HEK293 (cell line): ENCODE measurements around the gene TRIM29.

Experiments
- CTCF ChIA-PET: fragments of 350-600 bp; formaldehyde crosslinking; extraction: SDS; loops from one replicate; lab custom pipeline; 2021; ENCODE audit warnings: antibody characterized with exemption; lab: Yijun Ruan, JAX
- POLR2A ChIA-PET: fragments of 300-600 bp; formaldehyde crosslinking; extraction: SDS; loops from one replicate; lab custom pipeline; 2020; ENCODE audit warnings: antibody characterized with exemption, inconsistent platforms; lab: Yijun Ruan, JAX
- H3K27ac ChIP-seq: fragments of 200-500 bp; sonication (Bioruptor generic); 2 replicates; pipeline ENCODE4 v1.5.1; 2014; ENCODE audit warnings: low read depth, low read length, control low read depth, inconsistent platforms; ENCODE audit errors: extremely low read depth
- H3K36me3 ChIP-seq, 2 experiments: fragments of 200-500 bp in 1 of 2; sonication (Bioruptor generic) in 1 of 2; 1 replicate in 1 of 2; 2 replicates in 1 of 2; pipeline ENCODE4 v1.5.1; 2014 to 2017; ENCODE audit warnings: inconsistent platforms in 2 of 2, low read length in 2 of 2; ENCODE audit not compliant: control insufficient read depth in 2 of 2, insufficient read depth in 1 of 2
- H3K4me1 ChIP-seq: fragments of 200-500 bp; sonication (Bioruptor generic); 2 replicates; pipeline ENCODE4 v1.5.1; 2014; ENCODE audit warnings: mild to moderate bottlenecking, low read length, inconsistent platforms; ENCODE audit not compliant: control insufficient read depth, insufficient read depth
- H3K4me3 ChIP-seq: 2 replicates; pipeline ENCODE4 v1.5.1; 2011; ENCODE audit warnings: low read depth, mild to moderate bottlenecking, control low read depth, low read length, moderate library complexity
- H3K9me3 ChIP-seq: fragments of 200-500 bp; sonication (Bioruptor generic); 2 replicates; pipeline ENCODE4 v1.5.1; 2014; ENCODE audit warnings: low read depth, low read length, inconsistent platforms; ENCODE audit not compliant: control insufficient read depth, insufficient read depth
- BCL11A ChIP-seq: fragments of 450-650 bp; formaldehyde crosslinking; IDR thresholded peaks from 2 replicates; pipeline ENCODE4 v1.5.1; 2016; ENCODE audit warnings: low read depth, missing biosample characterization, missing genetic modification characterization
- EGR2 ChIP-seq: fragments of 450-650 bp; formaldehyde crosslinking; IDR thresholded peaks from 2 replicates; pipeline ENCODE4 v1.5.1; 2016; ENCODE audit warnings: low read depth, missing biosample characterization, missing genetic modification characterization
- HOXD13 ChIP-seq: sonication (generic); formaldehyde crosslinking; IDR thresholded peaks from 2 replicates; pipeline ENCODE4 v1.8.0; 2022; ENCODE audit warnings: missing genetic modification reagents, borderline replicate concordance
- RBAK ChIP-seq: fragments of 450-650 bp; formaldehyde crosslinking; IDR thresholded peaks from 2 replicates; pipeline ENCODE4 v1.5.1; 2016; ENCODE audit warnings: missing biosample characterization, missing genetic modification characterization
- SETDB1 ChIP-seq: IDR thresholded peaks from one replicate; pipeline ENCODE4 v1.6.1; 2017; ENCODE audit warnings: mild to moderate bottlenecking, low read length, moderate library complexity, mixed read lengths; ENCODE audit not compliant: insufficient read length
- ZBTB48 ChIP-seq: fragments of 450-650 bp; formaldehyde crosslinking; IDR thresholded peaks from 2 replicates; pipeline ENCODE4 v1.5.1; 2016; ENCODE audit warnings: missing biosample characterization, missing genetic modification characterization
- ZBTB7A ChIP-seq: fragments of 450-650 bp; formaldehyde crosslinking; IDR thresholded peaks from 2 replicates; pipeline ENCODE4 v1.5.1; 2016; ENCODE audit warnings: low read depth, missing biosample characterization, missing genetic modification characterization
- ZNF121 ChIP-seq: fragments of 450-650 bp; formaldehyde crosslinking; IDR thresholded peaks from 2 replicates; pipeline ENCODE4 v1.5.1; 2016; ENCODE audit warnings: missing biosample characterization, missing genetic modification characterization
- ZNF138 ChIP-seq: fragments of 450-650 bp; formaldehyde crosslinking; IDR thresholded peaks from 2 replicates; pipeline ENCODE4 v1.5.1; 2016; ENCODE audit warnings: missing biosample characterization, missing genetic modification characterization, borderline replicate concordance
- ZNF211 ChIP-seq: fragments of 450-650 bp; formaldehyde crosslinking; IDR thresholded peaks from 2 replicates; pipeline ENCODE4 v1.5.1; 2016; ENCODE audit warnings: low read depth, missing biosample characterization, missing genetic modification characterization
- ZNF311 ChIP-seq: fragments of 450-650 bp; formaldehyde crosslinking; IDR thresholded peaks from 2 replicates; pipeline ENCODE4 v1.5.1; 2017; ENCODE audit warnings: missing biosample characterization, missing genetic modification characterization, borderline replicate concordance
- ZNF324 ChIP-seq: fragments of 450-650 bp; formaldehyde crosslinking; IDR thresholded peaks from 2 replicates; pipeline ENCODE4 v1.5.1; 2016; ENCODE audit warnings: missing biosample characterization, missing genetic modification characterization
- ZNF366 ChIP-seq: fragments of 450-650 bp; formaldehyde crosslinking; conservative IDR thresholded peaks from 2 replicates; pipeline ENCODE4 v1.5.1; 2016; ENCODE audit warnings: missing biosample characterization, missing genetic modification characterization
- ZNF404 ChIP-seq: fragments of 450-650 bp; formaldehyde crosslinking; IDR thresholded peaks from 2 replicates; pipeline ENCODE4 v1.5.1; 2017; ENCODE audit warnings: missing biosample characterization, missing genetic modification characterization
- ZNF521 ChIP-seq: fragments of 450-650 bp; formaldehyde crosslinking; IDR thresholded peaks from 2 replicates; pipeline ENCODE4 v1.5.1; 2017; ENCODE audit warnings: missing biosample characterization, mild to moderate bottlenecking, missing genetic modification characterization
- ZNF596 ChIP-seq: fragments of 450-650 bp; IDR thresholded peaks from 2 replicates; pipeline ENCODE4 v1.5.0; 2018; ENCODE audit warnings: missing biosample characterization, mild to moderate bottlenecking, missing genetic modification characterization, moderate library complexity
- ZNF623 ChIP-seq: fragments of 450-650 bp; formaldehyde crosslinking; IDR thresholded peaks from 2 replicates; pipeline ENCODE4 v1.5.1; 2016; ENCODE audit warnings: missing biosample characterization, missing genetic modification characterization
- ZNF776 ChIP-seq: fragments of 450-650 bp; formaldehyde crosslinking; IDR thresholded peaks from 2 replicates; pipeline ENCODE4 v1.5.0; 2017; ENCODE audit warnings: missing biosample characterization, missing genetic modification characterization, borderline replicate concordance
- TF ChIP-seq, protein P1 (sequence below): fragments of 450-650 bp; formaldehyde crosslinking; IDR thresholded peaks from 2 replicates; pipeline ENCODE4 v1.5.1; 2016; ENCODE audit warnings: missing biosample characterization, missing genetic modification characterization

The TRIM29 gene

DNA sequence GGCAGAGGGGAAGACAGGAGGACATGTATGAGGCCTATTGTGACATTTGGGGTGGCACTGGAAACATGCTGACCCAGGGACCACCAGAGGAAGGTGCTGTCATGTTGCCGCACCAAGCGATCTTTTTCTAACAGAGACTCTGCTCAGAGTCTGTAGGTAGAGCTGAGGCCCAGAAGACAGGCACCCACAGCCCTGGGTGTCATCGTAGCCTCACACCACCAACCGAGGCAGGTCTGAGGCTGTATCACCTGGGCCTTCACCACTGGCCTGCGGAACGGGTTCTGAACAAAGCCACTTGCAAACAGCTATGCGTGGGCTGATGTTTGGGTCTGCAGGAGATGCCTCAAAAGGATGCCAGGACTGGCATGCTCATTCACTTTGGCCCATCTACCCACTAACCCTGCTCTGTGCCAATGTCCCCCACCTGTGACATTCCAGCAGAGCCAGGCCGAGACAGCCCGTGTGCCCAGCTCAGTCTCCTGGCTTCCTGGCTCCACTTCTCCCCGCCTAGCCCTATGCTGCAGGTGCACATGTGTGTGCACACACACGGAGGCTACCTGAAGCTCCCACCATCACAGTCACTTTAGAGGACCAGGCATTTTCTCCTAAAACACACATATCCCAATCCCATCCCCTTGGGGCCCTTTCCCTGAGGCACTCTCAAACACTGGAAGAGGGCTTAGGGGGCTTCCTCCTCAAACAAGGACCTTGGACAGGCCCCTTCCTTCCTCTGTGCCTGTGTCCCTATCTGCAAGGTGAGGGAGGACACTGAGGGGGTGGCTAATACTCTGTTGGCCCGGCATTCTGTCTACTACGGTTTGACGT, 3.6 kb downstream of the TRIM29 start (continued):
- TF ChIP-seq, protein P1, sequence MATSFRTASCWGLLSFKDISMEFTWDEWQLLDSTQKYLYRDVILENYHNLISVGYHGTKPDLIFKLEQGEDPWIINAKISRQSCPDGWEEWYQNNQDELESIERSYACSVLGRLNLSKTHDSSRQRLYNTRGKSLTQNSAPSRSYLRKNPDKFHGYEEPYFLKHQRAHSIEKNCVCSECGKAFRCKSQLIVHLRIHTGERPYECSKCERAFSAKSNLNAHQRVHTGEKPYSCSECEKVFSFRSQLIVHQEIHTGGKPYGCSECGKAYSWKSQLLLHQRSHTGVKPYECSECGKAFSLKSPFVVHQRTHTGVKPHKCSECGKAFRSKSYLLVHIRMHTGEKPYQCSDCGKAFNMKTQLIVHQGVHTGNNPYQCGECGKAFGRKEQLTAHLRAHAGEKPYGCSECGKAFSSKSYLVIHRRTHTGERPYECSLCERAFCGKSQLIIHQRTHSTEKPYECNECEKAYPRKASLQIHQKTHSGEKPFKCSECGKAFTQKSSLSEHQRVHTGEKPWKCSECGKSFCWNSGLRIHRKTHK (tag by site-specific recombination) = no peak
- TF ChIP-seq HOXD13 (CRISPR knock-in tag) (no peak), ZNF596 (no peak), SETDB1 (no peak), ZNF121 (tag by site-specific recombination) (no peak), ZBTB48 (tag by site-specific recombination) (no peak)
- TF ChIP-seq, all 188 proteins: peak for 0

DNA sequence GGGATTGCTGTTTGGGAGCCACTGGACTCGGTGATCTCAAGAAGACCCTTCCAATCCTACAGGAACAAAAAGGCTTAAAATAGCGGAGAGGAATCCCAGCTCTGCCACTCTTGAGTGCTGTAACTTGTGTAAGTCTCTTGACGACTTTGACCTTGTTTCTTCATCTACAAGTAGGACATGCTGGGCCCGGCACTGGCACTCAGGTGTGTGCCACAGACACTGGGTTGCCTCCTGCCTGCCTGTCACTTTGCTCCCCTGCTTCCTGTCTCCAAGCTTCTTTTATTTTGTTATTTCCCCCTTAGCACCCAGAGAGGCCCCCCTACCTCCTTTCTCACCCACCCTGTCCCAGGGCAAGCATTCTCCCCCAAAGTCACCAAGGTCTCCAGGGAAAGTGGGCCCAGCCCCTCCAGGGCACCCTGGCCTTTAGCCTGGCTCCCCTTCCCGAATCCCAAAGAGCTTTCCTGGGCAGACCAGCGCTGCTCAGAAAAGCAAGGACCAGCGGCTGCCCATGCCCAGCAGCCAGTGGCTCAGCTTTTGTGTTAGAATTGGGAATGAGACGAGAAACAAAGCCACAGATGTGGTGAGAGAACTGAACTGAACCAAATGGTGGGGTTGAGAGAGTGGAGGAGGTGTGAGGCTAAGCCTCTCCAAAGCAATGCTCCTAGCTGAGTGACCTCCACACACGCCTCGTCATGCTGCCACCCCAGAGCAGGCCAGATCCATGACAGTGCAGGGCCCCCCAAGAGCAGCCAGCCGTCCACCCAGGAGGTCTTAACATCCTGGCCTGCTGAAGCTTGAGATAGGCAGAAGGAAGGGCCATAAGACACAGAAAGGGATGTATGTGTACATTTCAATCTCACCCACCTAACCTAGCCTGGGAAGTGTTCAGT, 4.5 kb downstream of the TRIM29 start:
- Histone ChIP-seq H3K36me3 (no peaks in the 10 kb centered on the region), H3K4me3 (no peak overlapping the region), H3K4me1 (no peaks in the 10 kb centered on the region), H3K9me3 (no peaks in the 10 kb centered on the region), H3K27ac (no peak overlapping the region)
- ChIA-PET POLR2A (no interaction called here), CTCF (interaction anchor here (0.7 kb wide), 1 partner anchor 96 kb away, joined by 4 read pairs; no protein-coding TSS in a partner anchor)
- no peak for TF ChIP-seq ZNF521

DNA sequence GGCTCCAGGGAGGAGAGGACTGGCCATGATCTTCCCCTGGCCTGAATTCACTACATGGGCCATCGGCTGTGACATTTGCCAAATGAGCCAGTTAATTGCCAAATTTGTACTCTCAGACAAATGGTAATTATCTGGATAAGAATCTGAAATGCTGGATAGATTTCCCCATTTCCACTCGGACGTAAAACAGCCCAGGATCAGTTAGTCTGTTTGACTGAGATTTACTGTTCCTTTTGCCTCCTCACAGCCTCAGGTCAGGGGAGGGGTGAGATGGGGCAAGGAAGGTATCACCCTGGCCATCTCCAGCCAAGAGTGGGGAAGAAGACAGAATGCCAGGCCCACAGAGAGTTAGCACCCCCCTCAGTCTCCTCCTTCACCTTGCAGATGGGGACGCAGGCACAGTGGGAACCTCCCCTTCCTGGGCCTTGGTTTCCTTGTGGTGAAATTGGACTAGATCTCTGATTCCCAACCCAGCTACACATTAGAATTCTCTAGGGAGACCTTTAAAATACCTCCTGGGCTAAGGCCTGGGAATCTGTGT, 5.2 kb downstream of the TRIM29 start:
- CTCF ChIA-PET = no interaction called here
- POLR2A ChIA-PET = no interaction called here
- H3K27ac ChIP-seq = no peak overlapping the region
- no peaks in the 10 kb centered on the region for H3K36me3 ChIP-seq
- no peak for TF ChIP-seq BCL11A (tag by site-specific recombination)
- TF ChIP-seq ZNF776 (tag by site-specific recombination) = no peak
- no peak for TF ChIP-seq ZNF311 (tag by site-specific recombination)
- TF ChIP-seq ZNF211 (tag by site-specific recombination) = no peak
- TF ChIP-seq ZNF404 (tag by site-specific recombination) = no peak
- no peak for TF ChIP-seq ZNF366 (tag by site-specific recombination)
- no peak for TF ChIP-seq EGR2 (tag by site-specific recombination)
- TF ChIP-seq ZNF623 (tag by site-specific recombination) = no peak
- TF ChIP-seq ZNF138 = no peak
- no peak for TF ChIP-seq RBAK
- no peak for TF ChIP-seq ZNF324
- TF ChIP-seq ZBTB7A (tag by site-specific recombination) = no peak
- no peak overlapping the region for H3K4me3 ChIP-seq
- H3K9me3 ChIP-seq = no peaks in the 10 kb centered on the region
- no peaks in the 10 kb centered on the region for H3K4me1 ChIP-seq
